Measurements from ENCODE around the gene POM121C.
"Not testable (repeated sequence)": the region's sequence is repeated elsewhere in the genome, so short reads cannot be mapped to it uniquely, and the experiment has no call there.

DNA sequence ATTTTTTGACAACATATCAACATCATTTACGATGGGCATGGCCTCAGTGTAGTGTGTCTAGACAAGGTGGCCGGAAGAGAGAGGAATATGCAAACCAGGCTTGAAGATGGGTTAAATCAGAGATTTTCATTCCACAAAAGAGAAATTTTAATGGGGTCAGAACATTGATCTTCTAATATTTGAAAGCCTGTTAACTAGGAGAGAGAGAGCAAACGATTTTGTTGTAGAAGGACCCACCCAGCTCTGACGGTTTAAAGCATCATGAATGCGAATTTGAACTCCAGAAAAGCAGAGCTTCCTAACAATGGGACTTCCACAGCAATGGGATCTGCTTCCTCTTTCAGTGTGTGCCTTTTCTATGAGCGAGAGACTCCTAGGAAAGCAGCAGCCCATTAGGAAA, 5.9 kb upstream of the POM121C start, which contains the start of gene SPDYE5:
- TF ChIP-seq CTCF (IDR thresholded peaks at IDR 0.05; ENCODE audit: poor library complexity); EZH2 (IDR thresholded peaks at IDR 0.05; ENCODE audit: borderline replicate concordance): not testable (repeated sequence)

All from hepatocyte (in vitro differentiated cells).